ENCODE measurements around the gene JAZF1.

Gene JAZF1

GRCh38 chr7:28052933-28053332 is 127.7 kb downstream of the JAZF1 start:
- in situ Hi-C loops (cut with MboI; ENCODE audit: low sequenced_read_pairs) = no loop called here

- in situ Hi-C loops (cut with MboI; ENCODE audit: low sequenced_read_pairs) = no loop called here
Observed at GRCh38 chr7:28048694-28049093, 131.9 kb downstream of the JAZF1 start.

- in situ Hi-C loops (cut with MboI; ENCODE audit: low sequenced_read_pairs) = no loop called here
Observed at GRCh38 chr7:28046035-28046434, 134.6 kb downstream of the JAZF1 start.

- in situ Hi-C loops (cut with MboI; ENCODE audit: low sequenced_read_pairs) = no loop called here
Observed at GRCh38 chr7:28045592-28045991, 135.0 kb downstream of the JAZF1 start.

- in situ Hi-C loops (cut with MboI; ENCODE audit: low sequenced_read_pairs) = no loop called here
Observed at GRCh38 chr7:28044825-28045224, 135.8 kb downstream of the JAZF1 start.

- in situ Hi-C loops (cut with MboI; ENCODE audit: low sequenced_read_pairs) = no loop called here
Observed at GRCh38 chr7:28042721-28043120, 137.9 kb downstream of the JAZF1 start.

GRCh38 chr7:28041508-28042314 is 138.9 kb downstream of the JAZF1 start:
- in situ Hi-C loops (cut with MboI; ENCODE audit: low sequenced_read_pairs) = no loop called here

GRCh38 chr7:28038175-28038797 is 142.3 kb downstream of the JAZF1 start:
- in situ Hi-C loops (cut with MboI; ENCODE audit: low sequenced_read_pairs) = no loop called here

GRCh38 chr7:28037220-28038010 is 143.2 kb downstream of the JAZF1 start:
- in situ Hi-C loops (cut with MboI; ENCODE audit: low sequenced_read_pairs) = no loop called here

GRCh38 chr7:28036696-28037095 is 143.9 kb downstream of the JAZF1 start:
- in situ Hi-C loops (cut with MboI; ENCODE audit: low sequenced_read_pairs) = no loop called here

- in situ Hi-C loops (cut with MboI; ENCODE audit: low sequenced_read_pairs) = no loop called here
Observed at GRCh38 chr7:28033386-28033785, 147.2 kb downstream of the JAZF1 start.

- in situ Hi-C loops (cut with MboI; ENCODE audit: low sequenced_read_pairs) = no loop called here
Observed at GRCh38 chr7:28032738-28033380, 147.7 kb downstream of the JAZF1 start.

GRCh38 chr7:28029051-28029450 is 151.5 kb downstream of the JAZF1 start:
- in situ Hi-C loops (cut with MboI; ENCODE audit: low sequenced_read_pairs) = no loop called here

- in situ Hi-C loops (cut with MboI; ENCODE audit: low sequenced_read_pairs) = no loop called here
Observed at GRCh38 chr7:28028471-28028870, 152.1 kb downstream of the JAZF1 start.

GRCh38 chr7:28026237-28026636 is 154.4 kb downstream of the JAZF1 start:
- in situ Hi-C loops (cut with MboI; ENCODE audit: low sequenced_read_pairs) = no loop called here

GRCh38 chr7:28024786-28025334 is 155.7 kb downstream of the JAZF1 start:
- in situ Hi-C loops (cut with MboI; ENCODE audit: low sequenced_read_pairs) = no loop called here

- in situ Hi-C loops (cut with MboI; ENCODE audit: low sequenced_read_pairs) = no loop called here
Observed at GRCh38 chr7:28020302-28020940, 160.2 kb downstream of the JAZF1 start.

GRCh38 chr7:28018856-28019465 is 161.6 kb downstream of the JAZF1 start:
- in situ Hi-C loops (cut with MboI; ENCODE audit: low sequenced_read_pairs) = no loop called here

GRCh38 chr7:28018446-28018845 is 162.1 kb downstream of the JAZF1 start:
- in situ Hi-C loops (cut with MboI; ENCODE audit: low sequenced_read_pairs) = no loop called here

GRCh38 chr7:28018020-28018419 is 162.6 kb downstream of the JAZF1 start:
- in situ Hi-C loops (cut with MboI; ENCODE audit: low sequenced_read_pairs) = no loop called here

Data from HL-60/S4 treated with retinoic acid at 250 ng/mL for 4 days and 3 days (cell line).